Fibroblast of villous mesenchyme (primary cell): ENCODE data around the gene TLE3. TPM values are rescaled to one million over a fixed set of nuclear protein-coding genes. Genes with fewer than 3 reads are reported as not detected.

Experiments
- DNase-seq: peaks from one replicate; pipeline ENCODE4 v3.0.0-alpha.2; 2010; ENCODE audit warnings: low read depth
- H3K4me3 ChIP-seq: 2 replicates; pipeline ENCODE4 v1.5.1; 2011; ENCODE audit warnings: low read depth, mild to moderate bottlenecking, low read length
- total RNA-seq: library from RNA; depleted of rRNA; stranded (reverse); fragments of >200 nt; gene quantifications from 2 replicates; pipeline ENCODE4 v1.2.3, GENCODE V29; 2012
- TF ChIP-seq, protein P1 (sequence below): IDR thresholded peaks from 2 replicates; pipeline ENCODE4 v1.5.1; 2012; ENCODE audit warnings: low read depth, mild to moderate bottlenecking, low read length; ENCODE audit not compliant: insufficient read depth

The TLE3 gene
- total RNA-seq, 1 donor, result 13.0 TPM

- no peak for DNase-seq
- TF ChIP-seq, protein P1, sequence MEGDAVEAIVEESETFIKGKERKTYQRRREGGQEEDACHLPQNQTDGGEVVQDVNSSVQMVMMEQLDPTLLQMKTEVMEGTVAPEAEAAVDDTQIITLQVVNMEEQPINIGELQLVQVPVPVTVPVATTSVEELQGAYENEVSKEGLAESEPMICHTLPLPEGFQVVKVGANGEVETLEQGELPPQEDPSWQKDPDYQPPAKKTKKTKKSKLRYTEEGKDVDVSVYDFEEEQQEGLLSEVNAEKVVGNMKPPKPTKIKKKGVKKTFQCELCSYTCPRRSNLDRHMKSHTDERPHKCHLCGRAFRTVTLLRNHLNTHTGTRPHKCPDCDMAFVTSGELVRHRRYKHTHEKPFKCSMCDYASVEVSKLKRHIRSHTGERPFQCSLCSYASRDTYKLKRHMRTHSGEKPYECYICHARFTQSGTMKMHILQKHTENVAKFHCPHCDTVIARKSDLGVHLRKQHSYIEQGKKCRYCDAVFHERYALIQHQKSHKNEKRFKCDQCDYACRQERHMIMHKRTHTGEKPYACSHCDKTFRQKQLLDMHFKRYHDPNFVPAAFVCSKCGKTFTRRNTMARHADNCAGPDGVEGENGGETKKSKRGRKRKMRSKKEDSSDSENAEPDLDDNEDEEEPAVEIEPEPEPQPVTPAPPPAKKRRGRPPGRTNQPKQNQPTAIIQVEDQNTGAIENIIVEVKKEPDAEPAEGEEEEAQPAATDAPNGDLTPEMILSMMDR, result no peak
- no peak overlapping the region for H3K4me3 ChIP-seq
Measured at GRCh38 chr15:70031261-70031660, 66.5 kb downstream of the TLE3 start.

DNA sequence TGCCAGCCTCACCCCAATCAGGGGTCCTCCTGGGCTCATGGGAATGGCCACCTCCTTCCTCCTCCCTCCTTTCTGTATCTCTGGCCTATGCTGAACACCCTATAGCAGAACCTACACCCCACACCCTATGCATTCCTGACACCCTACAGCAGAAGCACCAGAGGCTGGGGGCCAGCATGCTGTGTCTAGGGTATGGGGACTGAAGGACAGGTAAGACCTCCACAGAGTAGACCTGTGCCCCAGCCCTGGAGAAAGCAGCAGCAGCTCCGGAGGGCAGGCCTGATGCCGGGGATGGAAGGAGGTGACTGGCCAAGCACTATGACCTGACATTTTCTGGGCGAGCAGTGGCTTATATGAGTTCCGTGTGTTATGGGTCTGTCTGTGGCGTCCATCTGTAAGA, 66.9 kb downstream of the TLE3 start:
- DNase-seq, result no peak
- H3K4me3 ChIP-seq, result no peak overlapping the region
- TF ChIP-seq, protein P1, result no peak

DNA sequence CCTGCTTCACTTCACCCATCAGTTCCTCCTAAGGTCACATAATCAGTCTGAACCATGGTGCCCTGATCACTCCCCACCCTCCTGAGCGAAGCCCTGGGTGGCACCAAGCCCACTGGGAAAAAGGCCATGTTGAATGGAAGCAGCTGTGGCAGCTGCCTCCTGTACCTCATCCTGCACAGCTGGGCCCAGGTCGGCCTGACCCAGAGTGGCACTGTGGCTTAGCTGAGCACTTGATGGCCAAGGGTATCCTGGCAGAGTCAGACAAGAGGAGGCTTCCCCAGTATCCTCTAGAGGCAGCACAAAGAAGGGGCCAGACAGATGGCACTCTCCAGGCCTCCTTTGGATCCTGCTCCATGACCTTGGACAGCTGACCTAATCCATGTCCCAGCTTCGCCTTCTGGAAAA, 68.4 kb downstream of the TLE3 start:
- no peak for DNase-seq
- no peak overlapping the region for H3K4me3 ChIP-seq
- TF ChIP-seq, protein P1, result no peak

DNA sequence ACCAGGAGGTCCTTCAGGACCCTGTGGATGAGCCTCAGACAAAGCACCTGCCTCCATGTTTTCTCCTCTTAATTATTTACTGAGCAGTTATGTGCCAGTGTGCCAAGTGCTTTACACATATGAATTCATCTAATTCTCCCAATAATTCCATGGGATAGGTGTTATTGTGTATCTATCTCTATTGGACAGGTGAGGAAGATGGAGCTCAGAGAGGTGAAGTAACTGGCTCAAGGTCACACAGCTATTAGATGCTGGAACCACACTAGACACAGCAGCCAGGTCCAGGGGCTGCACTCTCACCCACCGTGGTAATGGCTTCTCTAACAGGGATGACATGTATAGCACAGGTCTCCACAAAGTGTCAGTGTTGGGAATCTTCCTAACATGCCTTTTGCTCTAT, 70.2 kb downstream of the TLE3 start:
- no peak for DNase-seq
- TF ChIP-seq, protein P1, result no peak
- H3K4me3 ChIP-seq, result no peak overlapping the region

DNA sequence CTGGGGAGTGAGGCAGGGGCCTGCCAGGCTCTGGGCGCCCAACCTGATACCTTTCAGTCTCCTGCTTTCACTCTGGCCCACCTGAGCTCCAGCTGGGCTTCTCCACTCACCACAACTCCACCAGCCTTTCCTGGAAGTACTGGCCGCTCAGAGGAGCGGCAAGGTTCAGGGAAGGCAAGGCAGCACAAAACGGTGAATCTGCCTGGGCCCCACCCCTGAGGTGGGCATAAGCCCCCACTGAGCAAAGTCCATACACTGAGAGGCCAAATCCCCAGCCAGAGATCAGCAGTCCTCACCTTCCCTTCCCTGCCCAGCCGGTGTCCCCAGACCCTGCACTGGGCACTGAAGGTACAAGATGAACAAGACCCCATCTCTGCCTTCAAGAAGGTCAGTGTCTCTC, 70.7 kb downstream of the TLE3 start:
- TF ChIP-seq, protein P1, result no peak

GRCh38 chr15:70025413-70026296, 72.1 kb downstream of the TLE3 start:
- no peak overlapping the region for H3K4me3 ChIP-seq
- DNase-seq, result no peak
- TF ChIP-seq, protein P1, result no peak

More for the DNA sequence above, 70.7 kb downstream of the TLE3 start:
- H3K4me3 ChIP-seq, result no peak overlapping the region
- DNase-seq, result no peak
